Bronchial epithelial cell (primary cell): Measurements from ENCODE around the gene AKAP17A. TPM values are rescaled to one million over a fixed set of nuclear protein-coding genes. Genes with fewer than 3 reads are reported as not detected.

ENCODE experiments used
- DNase-seq: peaks from one replicate; pipeline ENCODE4 v3.0.0-alpha.2; 2010; ENCODE audit warnings: low read depth
- FAIRE-seq: peaks from 2 replicates; lab custom pipeline; 2011; peaks lifted over from hg19 to GRCh38; lab: Jason Lieb, UNC
- H3K27me3 ChIP-seq: 2 replicates; pipeline ENCODE4 v1.5.1; 2011; ENCODE audit warnings: low read length; ENCODE audit not compliant: control insufficient read depth, insufficient read depth
- H3K36me3 ChIP-seq: 2 replicates; pipeline ENCODE4 v1.5.1; 2011; ENCODE audit warnings: low read length; ENCODE audit not compliant: control insufficient read depth, insufficient read depth
- H3K4me3 ChIP-seq: 2 replicates; pipeline ENCODE4 v1.5.1; 2011; ENCODE audit warnings: mild to moderate bottlenecking, low read depth, low read length, control low read depth
- CTCF ChIP-seq: IDR thresholded peaks from 2 replicates; pipeline ENCODE4 v1.5.1; 2011; ENCODE audit warnings: mild to moderate bottlenecking, moderate library complexity, low read length, control low read depth, inconsistent platforms; ENCODE audit not compliant: insufficient read depth, severe bottlenecking
- total RNA-seq: library from RNA; depleted of rRNA; stranded (reverse); fragments of >200 nt; gene quantifications from 2 replicates; pipeline ENCODE4 v1.2.1, GENCODE V29; 2014

Gene AKAP17A
- total RNA-seq, 1 donor from 2014 or later, result 22.6 TPM

- Histone ChIP-seq H3K27me3 (no peaks in the 10 kb centered on the region), H3K36me3 (peaks cover 45% of the 10 kb centered on the region), H3K4me3 (no peak overlapping the region)
- DNase-seq, result no peak
- no peak for TF ChIP-seq CTCF
- FAIRE-seq, result no peak
Measured at GRCh38 chrX:1597345-1598020, 6.1 kb downstream of the AKAP17A start.

DNA sequence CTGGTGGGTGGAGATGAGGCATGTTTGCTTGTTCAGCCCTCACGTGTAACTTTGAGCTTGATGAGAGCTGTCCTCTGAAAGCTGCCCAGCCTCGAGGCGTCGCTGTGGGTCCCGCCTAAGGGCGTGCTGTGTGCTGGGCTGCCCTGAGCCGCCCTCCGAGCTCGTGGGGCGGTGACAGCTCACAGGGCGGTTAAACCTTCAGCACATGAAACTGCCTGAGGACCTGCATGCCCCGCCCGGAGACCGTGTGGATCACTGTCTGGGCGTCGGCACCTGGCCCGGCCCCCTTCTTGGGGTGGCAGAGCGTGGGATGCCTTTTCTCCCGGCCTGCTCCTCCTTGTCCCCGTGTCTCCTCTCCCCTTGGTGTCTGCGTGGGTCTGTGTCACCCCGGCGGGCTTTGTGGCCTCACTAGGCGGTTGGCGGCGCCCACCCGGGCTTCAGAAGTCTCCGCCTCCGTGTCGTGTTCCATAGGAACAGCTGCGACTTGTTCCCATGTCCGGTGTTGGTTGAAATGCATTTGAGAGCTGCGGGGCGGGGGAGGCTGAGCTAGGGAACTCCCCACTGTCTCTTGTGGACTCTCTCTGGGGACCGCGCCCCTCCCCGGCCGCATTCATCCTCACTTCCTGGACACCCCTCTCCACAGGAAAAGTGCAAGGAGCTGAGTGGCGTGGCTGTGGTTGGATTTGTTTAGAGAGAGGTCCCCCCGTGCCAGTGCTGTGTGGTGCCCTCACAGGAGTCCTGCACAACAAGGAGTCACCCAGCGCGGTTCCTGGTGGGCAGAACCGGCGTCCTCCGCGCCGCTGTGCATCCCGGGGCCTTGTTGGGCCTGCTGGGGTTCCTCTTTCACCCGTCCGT lies 6.8 kb downstream of the AKAP17A start:
- no peak for FAIRE-seq

DNA sequence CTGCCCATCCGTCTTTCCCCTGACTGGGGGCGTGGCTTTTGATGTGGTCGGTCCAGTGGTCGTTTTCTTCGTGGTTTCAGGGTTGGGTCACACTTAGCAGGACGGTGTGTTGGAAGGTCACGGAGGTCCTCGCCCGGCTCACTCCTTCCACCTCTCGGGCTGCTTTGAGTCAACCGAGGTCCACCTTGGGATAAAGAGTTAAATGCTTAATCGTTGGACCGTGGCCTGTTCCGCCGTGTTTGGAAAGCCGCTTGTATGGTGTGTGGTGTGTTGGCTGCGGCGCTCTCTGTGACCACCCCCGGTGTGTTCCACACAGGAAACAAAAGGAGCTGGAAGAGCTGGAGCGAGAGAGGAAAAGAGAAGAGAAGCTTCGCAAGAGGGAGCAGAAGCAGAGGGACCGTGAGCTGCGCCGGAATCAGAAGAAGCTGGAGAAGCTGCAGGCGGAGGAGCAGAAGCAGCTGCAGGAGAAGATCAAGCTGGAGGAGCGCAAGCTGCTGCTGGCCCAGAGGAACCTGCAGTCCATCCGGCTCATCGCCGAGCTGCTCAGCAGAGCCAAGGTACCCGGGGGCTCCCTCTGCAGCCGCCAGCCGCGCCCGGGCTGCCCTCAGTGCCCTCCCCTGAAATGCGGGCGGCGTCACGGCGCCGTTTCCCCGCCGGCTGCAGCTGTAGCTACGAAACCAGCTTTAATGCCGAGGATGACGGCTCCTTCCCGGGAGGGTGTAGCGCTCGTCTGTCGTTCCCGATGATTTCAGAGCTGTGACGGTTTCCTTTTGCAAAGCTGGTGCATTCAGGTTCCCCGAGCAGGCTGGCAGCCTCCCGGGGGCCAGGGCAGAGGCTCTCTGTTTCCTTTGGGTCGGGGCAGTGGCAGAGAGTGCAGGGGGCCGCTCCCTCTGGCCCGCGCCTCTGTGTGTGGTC lies 7.7 kb downstream of the AKAP17A start:
- no peaks in the 10 kb centered on the region for H3K27me3 ChIP-seq
- TF ChIP-seq CTCF, result no peak
- DNase-seq (no peak), FAIRE-seq (no peak)
- no peak overlapping the region for H3K4me3 ChIP-seq
- peaks cover 44% of the 10 kb centered on the region for H3K36me3 ChIP-seq

More for the DNA sequence above, 6.8 kb downstream of the AKAP17A start:
- TF ChIP-seq CTCF, result no peak
- no peaks in the 10 kb centered on the region for H3K27me3 ChIP-seq
- H3K36me3 ChIP-seq, result peaks cover 49% of the 10 kb centered on the region
- DNase-seq, result no peak
- H3K4me3 ChIP-seq, result no peak overlapping the region

- Histone ChIP-seq H3K36me3 (peaks cover 42% of the 10 kb centered on the region), H3K4me3 (no peak overlapping the region), H3K27me3 (no peaks in the 10 kb centered on the region)
- DNase-seq (no peak), FAIRE-seq (no peak)
- no peak for TF ChIP-seq CTCF
Measured at GRCh38 chrX:1599791-1600405, 8.5 kb downstream of the AKAP17A start.

GRCh38 chrX:1600406-1601050 lies 9.1 kb downstream of the AKAP17A start:
- no peak for DNase-seq
- no peak for TF ChIP-seq CTCF
- Histone ChIP-seq H3K4me3 (no peak overlapping the region), H3K27me3 (no peaks in the 10 kb centered on the region), H3K36me3 (peaks cover 36% of the 10 kb centered on the region)
- no peak for FAIRE-seq
